AG09309 (cell line): ENCODE data around the gene TRAF2.

ENCODE experiments used
- DNase-seq: peaks from one replicate; pipeline ENCODE4 v3.0.0-alpha.2; 2010; ENCODE audit warnings: low read depth
- H3K4me3 ChIP-seq: 2 replicates; pipeline ENCODE4 v1.5.1; 2011; ENCODE audit warnings: mild to moderate bottlenecking, low read depth, low read length, moderate library complexity; ENCODE audit not compliant: control insufficient read depth
- CTCF ChIP-seq: IDR thresholded peaks from 2 replicates; pipeline ENCODE4 v1.5.1; 2011; ENCODE audit warnings: mild to moderate bottlenecking, low read depth, low read length, inconsistent platforms; ENCODE audit not compliant: insufficient read depth, control insufficient read depth; ENCODE audit errors: missing control alignments

The TRAF2 gene

GRCh38 chr9:136949817-136950655 is 63.7 kb downstream of the TRAF2 start:
- DNase-seq, result peak; percentile 18
- peak overlapping the region; percentile 59 for H3K4me3 ChIP-seq
- no peak for TF ChIP-seq CTCF

DNA sequence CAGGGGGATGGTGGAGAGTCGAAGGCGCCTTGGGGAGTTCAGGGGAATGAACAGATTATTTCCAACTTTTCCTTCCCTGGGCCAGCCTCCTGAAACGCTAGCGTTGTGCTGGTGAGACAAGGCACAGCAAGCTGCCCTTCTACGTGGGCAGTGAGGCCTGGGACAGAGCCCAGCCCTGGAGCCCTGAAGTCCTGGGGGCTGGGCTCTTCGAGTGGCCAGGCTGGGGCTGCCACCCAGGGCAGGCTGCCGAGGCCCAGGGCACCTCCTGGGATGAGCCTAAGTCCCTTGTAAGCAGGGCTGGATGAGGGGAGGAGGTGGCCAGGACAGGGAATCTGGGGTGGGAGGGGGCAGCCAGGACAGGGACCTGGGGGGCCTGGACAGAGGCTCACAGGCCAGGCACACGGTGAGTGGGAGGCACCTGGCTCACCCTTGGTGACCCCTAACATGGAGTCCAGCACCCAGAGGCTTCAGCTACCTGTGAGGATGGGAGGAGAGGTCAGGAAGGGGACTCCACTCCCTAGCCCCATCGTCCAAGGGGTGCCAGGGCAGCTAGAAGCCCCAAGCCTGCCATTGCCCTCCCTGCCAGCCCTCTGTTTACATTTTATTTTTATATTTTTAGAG is 64.5 kb downstream of the TRAF2 start:
- H3K4me3 ChIP-seq, result no peak overlapping the region
- no peak for TF ChIP-seq CTCF
- no peak for DNase-seq

GRCh38 chr9:136951541-136952320 is 65.4 kb downstream of the TRAF2 start, which contains the start of gene LCN12:
TSS of gene LCN12 (plus strand) at chr9:136952273. CDS start at chr9:136952328, 55 bp downstream.
- H3K4me3 ChIP-seq, result no peak within 1 kb of the TSS
- no peak for DNase-seq
- TF ChIP-seq CTCF, result no peak

GRCh38 chr9:136952321-136952850 is 66.1 kb downstream of the TRAF2 start:
- TF ChIP-seq CTCF, result no peak
- no peak overlapping the region for H3K4me3 ChIP-seq
- no peak for DNase-seq

GRCh38 chr9:136952876-136953770 is 66.8 kb downstream of the TRAF2 start:
- TF ChIP-seq CTCF, result no peak
- no peak for DNase-seq
- no peak overlapping the region for H3K4me3 ChIP-seq
